Measurements from ENCODE around the gene IER2. TPM values are rescaled to one million over a fixed set of nuclear protein-coding genes. Genes with fewer than 3 reads are reported as not detected.
"Not testable (repeated sequence)": the region's sequence is repeated elsewhere in the genome, so short reads cannot be mapped to it uniquely, and the experiment has no call there.

The IER2 gene
- total and polyA plus RNA-seq, 4 donors: 39.7 to 269 (median 191) TPM

- Histone ChIP-seq H3K36me3 (ENCODE audit: control insufficient read depth in 1 of 2, insufficient read depth in 2 of 2, low read length in 1 of 2) (no peaks in the 10 kb centered on the region), H3K27ac (ENCODE audit: low read depth in 1 of 2, low read length in 2 of 2) (no peak overlapping the region), H3K27me3 (ENCODE audit: control insufficient read depth in 1 of 2, insufficient read depth in 2 of 2, low read length in 1 of 2) (no peaks in the 10 kb centered on the region), H3K9me3 (ENCODE audit: control insufficient read depth, low read length) (no peaks in the 10 kb centered on the region), H3K4me3 (ENCODE audit: low read length in 2 of 2) (no peak overlapping the region), H3K4me1 (ENCODE audit: control insufficient read depth in 1 of 2, insufficient read depth in 2 of 2, low read length in 2 of 2) (no peaks in the 10 kb centered on the region)
- intact Hi-C loops (cut with DNase I): loop anchor here in 1 of 2 donors (10.0 kb wide), 1 partner anchor 548 kb away; no protein-coding TSS in a partner anchor
- DNase-seq: no peak
- 42 to 65% methylated on average over 8 of the region's 8 CpGs for WGBS, 2 donors
- no peak for ATAC-seq (ENCODE audit: low FRiP score)
Measured at GRCh38 chr19:13176345-13176744, 26.1 kb downstream of the IER2 start.

- DNase-seq; H3K27me3 ChIP-seq (ENCODE audit: control insufficient read depth in 1 of 2, insufficient read depth in 2 of 2, low read length in 1 of 2); H3K9me3 ChIP-seq (ENCODE audit: control insufficient read depth, low read length); ATAC-seq (ENCODE audit: low FRiP score); H3K27ac ChIP-seq (ENCODE audit: low read depth in 1 of 2, low read length in 2 of 2); H3K36me3 ChIP-seq (ENCODE audit: control insufficient read depth in 1 of 2, insufficient read depth in 2 of 2, low read length in 1 of 2); H3K4me1 ChIP-seq (ENCODE audit: control insufficient read depth in 1 of 2, insufficient read depth in 2 of 2, low read length in 2 of 2); H3K4me3 ChIP-seq (ENCODE audit: low read length in 2 of 2): not testable (repeated sequence)
- intact Hi-C loops (cut with DNase I): loop anchor here in 1 of 2 donors (10.0 kb wide), 1 partner anchor 547 kb away; no protein-coding TSS in a partner anchor
- WGBS, 2 donors: 94 to 95% methylated on average over 5 of the region's 5 CpGs
Measured at GRCh38 chr19:13177584-13177983, 27.4 kb downstream of the IER2 start.

DNA sequence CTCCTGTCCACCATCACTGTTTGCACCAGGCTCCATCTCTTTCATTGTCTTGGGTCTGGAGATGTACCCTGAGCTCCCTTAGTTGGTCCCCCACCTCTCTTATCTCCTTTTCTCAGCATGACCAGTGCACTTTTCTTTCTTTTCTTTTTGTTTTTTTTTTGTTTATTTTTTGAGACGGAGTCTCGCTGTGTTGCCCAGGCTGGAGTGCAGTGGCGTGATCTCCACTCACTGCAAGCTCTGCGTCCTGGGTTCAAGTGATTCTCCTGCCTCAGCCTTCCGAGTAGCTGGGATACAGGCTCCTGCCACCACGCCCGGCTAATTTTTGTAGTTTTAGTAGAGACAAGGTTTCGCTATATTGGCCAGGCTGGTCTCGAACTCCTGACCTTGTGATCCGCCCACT is 28.1 kb downstream of the IER2 start:
- not testable (repeated sequence) for H3K36me3 ChIP-seq (ENCODE audit: control insufficient read depth in 1 of 2, insufficient read depth in 2 of 2, low read length in 1 of 2); H3K27ac ChIP-seq (ENCODE audit: low read depth in 1 of 2, low read length in 2 of 2); DNase-seq; H3K27me3 ChIP-seq (ENCODE audit: control insufficient read depth in 1 of 2, insufficient read depth in 2 of 2, low read length in 1 of 2); H3K9me3 ChIP-seq (ENCODE audit: control insufficient read depth, low read length); H3K4me3 ChIP-seq (ENCODE audit: low read length in 2 of 2); ATAC-seq (ENCODE audit: low FRiP score); H3K4me1 ChIP-seq (ENCODE audit: control insufficient read depth in 1 of 2, insufficient read depth in 2 of 2, low read length in 2 of 2)
- 81 to 82% methylated on average over 10 of the region's 10 CpGs for WGBS, 2 donors
- intact Hi-C loops (cut with DNase I): loop anchor here in 1 of 2 donors (10.0 kb wide), 1 partner anchor 547 kb away; no protein-coding TSS in a partner anchor

DNA sequence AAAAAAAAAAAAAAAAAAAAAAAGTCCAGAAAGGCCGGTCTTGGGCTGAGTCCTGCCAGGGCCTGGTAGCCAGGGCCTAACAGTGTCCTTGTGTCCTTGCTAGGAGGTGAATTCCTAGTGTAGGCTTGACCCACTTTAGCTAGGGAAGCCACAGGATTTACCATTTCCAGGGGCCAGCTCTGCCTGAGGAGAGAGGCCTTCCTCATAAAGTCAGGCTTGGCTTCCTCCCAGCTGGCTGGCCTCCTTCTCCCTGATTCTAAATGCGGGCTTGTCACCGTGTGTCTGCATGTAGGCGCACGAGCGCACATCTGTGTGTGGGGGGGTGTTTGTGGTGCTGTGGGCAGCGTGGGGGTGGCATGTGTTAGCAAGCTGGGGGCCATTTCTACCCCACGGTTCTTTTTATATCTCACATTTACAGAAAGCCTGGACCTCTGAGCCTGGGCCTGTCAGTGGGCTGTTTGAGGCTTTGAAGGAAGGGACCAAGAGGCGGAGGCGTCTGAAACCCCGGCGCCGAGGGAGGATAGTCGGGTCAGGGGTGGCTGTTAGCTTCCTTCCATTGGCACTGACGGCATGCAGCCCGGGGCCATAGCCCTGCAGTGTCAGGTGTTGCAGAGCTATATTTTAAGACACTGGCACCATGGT is 31.7 kb downstream of the IER2 start:
- no peak overlapping the region for H3K4me3 ChIP-seq (ENCODE audit: low read length in 2 of 2)
- H3K27me3 ChIP-seq (ENCODE audit: control insufficient read depth in 1 of 2, insufficient read depth in 2 of 2, low read length in 1 of 2): no peaks in the 10 kb centered on the region
- H3K4me1 ChIP-seq (ENCODE audit: control insufficient read depth in 1 of 2, insufficient read depth in 2 of 2, low read length in 2 of 2): peaks cover 0 to 2% of the 10 kb centered on the region in 2 donors
- 7 to 9% methylated on average over 16 of the region's 16 CpGs for WGBS, 2 donors
- H3K27ac ChIP-seq (ENCODE audit: low read depth in 1 of 2, low read length in 2 of 2): peak overlapping the region in 1 of 2 donors; percentile 2
- ATAC-seq (ENCODE audit: low FRiP score): peak; percentile 60
- peak; percentile 86 to 87 for DNase-seq
- intact Hi-C loops (cut with DNase I): no loop called here
- no peaks in the 10 kb centered on the region for H3K9me3 ChIP-seq (ENCODE audit: control insufficient read depth, low read length)
- no peaks in the 10 kb centered on the region for H3K36me3 ChIP-seq (ENCODE audit: control insufficient read depth in 1 of 2, insufficient read depth in 2 of 2, low read length in 1 of 2)

DNA sequence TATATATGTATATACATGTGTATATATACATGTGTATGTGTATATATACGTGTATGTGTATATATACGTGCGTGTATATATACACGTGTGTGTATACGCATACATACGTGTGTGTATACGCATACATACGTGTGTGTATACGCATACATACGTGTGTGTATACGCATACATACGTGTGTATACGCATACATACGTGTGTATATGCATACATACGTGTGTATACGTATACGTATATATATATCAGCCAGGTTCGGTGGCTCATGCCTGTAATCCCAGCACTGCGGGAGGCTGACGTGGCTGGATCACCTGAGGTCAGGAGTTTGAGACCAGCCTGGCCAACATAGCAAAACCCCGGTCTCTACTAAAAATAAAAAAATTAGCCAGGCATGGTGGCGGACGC is 34.7 kb downstream of the IER2 start:
- H3K27ac ChIP-seq (ENCODE audit: low read depth in 1 of 2, low read length in 2 of 2); H3K4me3 ChIP-seq (ENCODE audit: low read length in 2 of 2); ATAC-seq (ENCODE audit: low FRiP score); H3K36me3 ChIP-seq (ENCODE audit: control insufficient read depth in 1 of 2, insufficient read depth in 2 of 2, low read length in 1 of 2); DNase-seq; intact Hi-C loops (cut with DNase I); H3K27me3 ChIP-seq (ENCODE audit: control insufficient read depth in 1 of 2, insufficient read depth in 2 of 2, low read length in 1 of 2); H3K9me3 ChIP-seq (ENCODE audit: control insufficient read depth, low read length); H3K4me1 ChIP-seq (ENCODE audit: control insufficient read depth in 1 of 2, insufficient read depth in 2 of 2, low read length in 2 of 2): not testable (repeated sequence)
- WGBS, 2 donors: 75 to 93% methylated on average over 23 of the region's 23 CpGs

GRCh38 chr19:13185763-13186657 is 35.8 kb downstream of the IER2 start:
- intact Hi-C loops (cut with DNase I); H3K4me1 ChIP-seq (ENCODE audit: control insufficient read depth in 1 of 2, insufficient read depth in 2 of 2, low read length in 2 of 2); ATAC-seq (ENCODE audit: low FRiP score); H3K36me3 ChIP-seq (ENCODE audit: control insufficient read depth in 1 of 2, insufficient read depth in 2 of 2, low read length in 1 of 2); H3K9me3 ChIP-seq (ENCODE audit: control insufficient read depth, low read length); H3K27ac ChIP-seq (ENCODE audit: low read depth in 1 of 2, low read length in 2 of 2); H3K4me3 ChIP-seq (ENCODE audit: low read length in 2 of 2); H3K27me3 ChIP-seq (ENCODE audit: control insufficient read depth in 1 of 2, insufficient read depth in 2 of 2, low read length in 1 of 2); DNase-seq: not testable (repeated sequence)
- 75 to 80% methylated on average over 21 to 22 of the region's 22 CpGs for WGBS, 2 donors

GRCh38 chr19:13186688-13187087 is 36.5 kb downstream of the IER2 start:
- H3K27ac ChIP-seq (ENCODE audit: low read depth in 1 of 2, low read length in 2 of 2); H3K36me3 ChIP-seq (ENCODE audit: control insufficient read depth in 1 of 2, insufficient read depth in 2 of 2, low read length in 1 of 2); H3K9me3 ChIP-seq (ENCODE audit: control insufficient read depth, low read length); DNase-seq; H3K27me3 ChIP-seq (ENCODE audit: control insufficient read depth in 1 of 2, insufficient read depth in 2 of 2, low read length in 1 of 2); ATAC-seq (ENCODE audit: low FRiP score); H3K4me3 ChIP-seq (ENCODE audit: low read length in 2 of 2); H3K4me1 ChIP-seq (ENCODE audit: control insufficient read depth in 1 of 2, insufficient read depth in 2 of 2, low read length in 2 of 2); intact Hi-C loops (cut with DNase I): not testable (repeated sequence)
- WGBS, 2 donors: 90 to 91% methylated on average over 34 to 38 of the region's 38 CpGs

DNA sequence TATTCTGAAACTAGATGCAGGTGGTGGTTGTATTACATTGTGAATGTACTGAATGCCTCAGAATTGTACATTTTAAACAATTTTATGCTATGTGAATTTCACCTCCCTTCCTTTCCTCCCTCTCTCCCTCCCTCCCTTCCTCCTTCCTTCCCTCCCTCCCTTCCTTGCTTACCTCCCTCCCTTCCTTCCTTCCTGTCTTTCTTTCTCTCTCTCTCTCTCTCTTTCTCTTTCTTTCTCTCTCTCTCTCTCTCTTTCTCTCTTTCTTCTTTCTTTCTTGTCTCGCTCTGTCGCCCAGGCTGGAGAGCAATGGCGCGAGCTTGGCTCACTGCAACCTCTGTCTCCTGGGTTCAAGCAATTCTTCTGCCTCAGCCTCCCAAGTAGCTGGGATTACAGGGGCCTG is 37.2 kb downstream of the IER2 start:
- DNase-seq (no peak), ATAC-seq (ENCODE audit: low FRiP score) (no peak)
- no peaks in the 10 kb centered on the region for H3K27me3 ChIP-seq (ENCODE audit: control insufficient read depth in 1 of 2, insufficient read depth in 2 of 2, low read length in 1 of 2)
- intact Hi-C loops (cut with DNase I): no loop called here
- no peaks in the 10 kb centered on the region for H3K4me1 ChIP-seq (ENCODE audit: control insufficient read depth in 1 of 2, insufficient read depth in 2 of 2, low read length in 2 of 2)
- no peak overlapping the region for H3K27ac ChIP-seq (ENCODE audit: low read depth in 1 of 2, low read length in 2 of 2)
- 93 to 94% methylated on average over 4 of the region's 4 CpGs for WGBS, 2 donors
- no peaks in the 10 kb centered on the region for H3K9me3 ChIP-seq (ENCODE audit: control insufficient read depth, low read length)
- no peak overlapping the region for H3K4me3 ChIP-seq (ENCODE audit: low read length in 2 of 2)
- H3K36me3 ChIP-seq (ENCODE audit: control insufficient read depth in 1 of 2, insufficient read depth in 2 of 2, low read length in 1 of 2): no peaks in the 10 kb centered on the region

Data from aorta (tissue), 5 donors.